HepG2 (cell line): ENCODE data around the gene GZF1. TPM values are rescaled to one million over a fixed set of nuclear protein-coding genes. Genes with fewer than 3 reads are reported as not detected.

ENCODE experiments used
- ARNTL ChIP-seq: sonication (generic); formaldehyde crosslinking; IDR thresholded peaks from 2 replicates; pipeline ENCODE4 v1.4.0; 2020; ENCODE audit warnings: mild to moderate bottlenecking, missing genetic modification reagents
- FOXA3 ChIP-seq: IDR thresholded peaks from 2 replicates; pipeline ENCODE4 v1.6.1; 2016; ENCODE audit warnings: missing genetic modification reagents, missing compliant biosample characterization
- HDAC6 ChIP-seq: fragments of 200-600 bp; sonication (generic); IDR thresholded peaks from 2 replicates; pipeline ENCODE4 v1.7.0; 2017; ENCODE audit warnings: mild to moderate bottlenecking, antibody characterized with exemption, low read length, low read depth
- ISX ChIP-seq: sonication (generic); formaldehyde crosslinking; conservative IDR thresholded peaks from 2 replicates; pipeline ENCODE4 v1.5.0; 2020; ENCODE audit warnings: missing genetic modification reagents
- KMT2A ChIP-seq: sonication (generic); formaldehyde crosslinking; IDR thresholded peaks from 2 replicates; pipeline ENCODE4 v1.4.0; 2020; ENCODE audit warnings: missing genetic modification reagents
- MLLT10 ChIP-seq: sonication (generic); formaldehyde crosslinking; IDR thresholded peaks from 2 replicates; pipeline ENCODE4 v1.4.0; 2020; ENCODE audit warnings: missing genetic modification reagents
- SMAD9 ChIP-seq: sonication (generic); formaldehyde crosslinking; IDR thresholded peaks from 2 replicates; pipeline ENCODE4 v1.5.1; 2020; ENCODE audit warnings: mild to moderate bottlenecking, missing genetic modification reagents
- SP4 ChIP-seq: sonication (generic); formaldehyde crosslinking; IDR thresholded peaks from 2 replicates; pipeline ENCODE4 v1.8.1; 2023; ENCODE audit warnings: mild to moderate bottlenecking, missing genetic modification reagents
- ZFP41 ChIP-seq: sonication (generic); formaldehyde crosslinking; IDR thresholded peaks from 2 replicates; pipeline ENCODE4 v1.4.0; 2020; ENCODE audit warnings: mild to moderate bottlenecking, missing genetic modification reagents, borderline replicate concordance
- ZFX ChIP-seq: sonication (generic); formaldehyde crosslinking; IDR thresholded peaks from 2 replicates; pipeline ENCODE4 v1.4.0; 2020; ENCODE audit warnings: mild to moderate bottlenecking, low read depth, missing genetic modification reagents, moderate library complexity
- ZNF234 ChIP-seq: sonication (generic); formaldehyde crosslinking; conservative IDR thresholded peaks from 2 replicates; pipeline ENCODE4 v1.5.1; 2020; ENCODE audit warnings: mild to moderate bottlenecking, missing genetic modification reagents
- ZNF3 ChIP-seq: IDR thresholded peaks from 2 replicates; pipeline ENCODE4 v1.7.0; 2017; ENCODE audit warnings: inconsistent platforms
- ZNF331 ChIP-seq: sonication (generic); formaldehyde crosslinking; IDR thresholded peaks from 2 replicates; pipeline ENCODE4 v1.4.0; 2020; ENCODE audit warnings: missing genetic modification reagents
- ZNF547 ChIP-seq: sonication (generic); formaldehyde crosslinking; IDR thresholded peaks from 2 replicates; pipeline ENCODE4 v1.5.1; 2020; ENCODE audit warnings: mild to moderate bottlenecking, missing genetic modification reagents
- ZNF781 ChIP-seq: sonication (generic); formaldehyde crosslinking; IDR thresholded peaks from 2 replicates; pipeline ENCODE4 v1.5.1; 2020; ENCODE audit warnings: borderline replicate concordance, mild to moderate bottlenecking, missing genetic modification reagents; ENCODE audit errors: not compliant biosample characterization
- polyA plus RNA-seq, 8 experiments: library from polyadenylated mRNA; depleted of rRNA in 3 of 8; stranded (reverse) in 7 of 8; unstranded in 1 of 8; fragments of >200 nt; fragmentation: Illumina TruSeq in 4 of 8; extraction: Trizol in 4 of 8; gene quantifications; 2 replicates each; pipeline versions ENCODE4 v1.2.1 to v1.2.3, GENCODE V29; 2011 to 2016; ENCODE audit warnings: low read depth in 4 of 8, missing spikeins in 1 of 8, mixed read lengths in 1 of 8; ENCODE audit not compliant: insufficient read depth in 1 of 8
- total RNA-seq, 5 experiments: library from RNA; depleted of rRNA; stranded (reverse); fragments of >200 nt; fragmentation: Illumina TruSeq; extraction: Trizol; gene quantifications; 2 replicates each; pipeline ENCODE4 v1.2.3, GENCODE V29; 2016; ENCODE audit warnings: low read depth in 1 of 5
- TF ChIP-seq, protein P1 (sequence below): sonication (generic); formaldehyde crosslinking; IDR thresholded peaks from 2 replicates; pipeline ENCODE4 v1.8.0; 2022; ENCODE audit warnings: missing genetic modification reagents, mild to moderate bottlenecking, moderate library complexity, borderline replicate concordance
- TF ChIP-seq, protein P2 (sequence below): sonication (generic); formaldehyde crosslinking; IDR thresholded peaks from 2 replicates; pipeline ENCODE4 v1.4.0; 2020; ENCODE audit warnings: missing genetic modification reagents, borderline replicate concordance
- TF ChIP-seq, protein P3 (sequence below): sonication (generic); formaldehyde crosslinking; IDR thresholded peaks from 2 replicates; pipeline ENCODE4 v1.4.0; 2020; ENCODE audit warnings: missing genetic modification reagents
- TF ChIP-seq, protein P4 (sequence below): sonication (generic); formaldehyde crosslinking; IDR thresholded peaks from 2 replicates; pipeline ENCODE4 v1.5.1; 2020; ENCODE audit warnings: missing genetic modification reagents, mild to moderate bottlenecking, borderline replicate concordance
- TF ChIP-seq, protein P5 (sequence below): sonication (generic); formaldehyde crosslinking; IDR thresholded peaks from 2 replicates; pipeline ENCODE4 v1.4.0; 2020; ENCODE audit warnings: mild to moderate bottlenecking, missing genetic modification reagents
- TF ChIP-seq, protein P6 (sequence below): sonication (generic); formaldehyde crosslinking; IDR thresholded peaks from 2 replicates; pipeline ENCODE4 v1.4.0; 2020; ENCODE audit warnings: mild to moderate bottlenecking, missing genetic modification reagents

Gene GZF1
- total and polyA plus RNA-seq, 2 of the 13 experiments (the other 11 are each of a cell fraction or from before 2014, with no cell fraction given): 16.9 to 26.0 TPM

DNA sequence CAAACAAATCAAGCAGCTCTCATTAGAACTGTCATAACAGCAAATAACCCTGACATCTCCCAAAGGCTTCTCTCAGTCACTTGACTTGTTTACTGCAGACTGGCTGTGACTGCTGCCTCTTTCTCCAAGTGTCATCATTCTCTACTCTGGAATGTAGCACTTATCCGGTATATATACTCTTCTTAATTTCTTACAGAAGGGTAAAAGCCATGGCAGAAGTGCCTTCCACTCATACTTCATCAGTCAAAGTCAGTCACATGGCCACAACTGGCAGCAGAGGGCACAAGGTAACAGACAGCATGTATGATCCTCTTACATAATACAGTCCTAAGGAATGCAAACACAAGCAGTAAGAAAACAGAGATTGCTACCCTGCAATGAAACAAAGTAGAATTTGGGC is 50.0 kb downstream of the GZF1 start (continued):
- peak; percentile 74; the same call in 1 of the 2 replicates for TF ChIP-seq ZNF331 (CRISPR knock-in tag)
- TF ChIP-seq KMT2A: no peak
- TF ChIP-seq, protein P1, sequence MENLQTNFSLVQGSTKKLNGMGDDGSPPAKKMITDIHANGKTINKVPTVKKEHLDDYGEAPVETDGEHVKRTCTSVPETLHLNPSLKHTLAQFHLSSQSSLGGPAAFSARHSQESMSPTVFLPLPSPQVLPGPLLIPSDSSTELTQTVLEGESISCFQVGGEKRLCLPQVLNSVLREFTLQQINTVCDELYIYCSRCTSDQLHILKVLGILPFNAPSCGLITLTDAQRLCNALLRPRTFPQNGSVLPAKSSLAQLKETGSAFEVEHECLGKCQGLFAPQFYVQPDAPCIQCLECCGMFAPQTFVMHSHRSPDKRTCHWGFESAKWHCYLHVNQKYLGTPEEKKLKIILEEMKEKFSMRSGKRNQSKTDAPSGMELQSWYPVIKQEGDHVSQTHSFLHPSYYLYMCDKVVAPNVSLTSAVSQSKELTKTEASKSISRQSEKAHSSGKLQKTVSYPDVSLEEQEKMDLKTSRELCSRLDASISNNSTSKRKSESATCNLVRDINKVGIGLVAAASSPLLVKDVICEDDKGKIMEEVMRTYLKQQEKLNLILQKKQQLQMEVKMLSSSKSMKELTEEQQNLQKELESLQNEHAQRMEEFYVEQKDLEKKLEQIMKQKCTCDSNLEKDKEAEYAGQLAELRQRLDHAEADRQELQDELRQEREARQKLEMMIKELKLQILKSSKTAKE: peak; percentile 49; the same call in 1 of the 2 replicates
- no peak for TF ChIP-seq ZNF547 (CRISPR knock-in tag)
- peak; percentile 74 for TF ChIP-seq FOXA3 (CRISPR knock-in tag)
- TF ChIP-seq, protein P2, sequence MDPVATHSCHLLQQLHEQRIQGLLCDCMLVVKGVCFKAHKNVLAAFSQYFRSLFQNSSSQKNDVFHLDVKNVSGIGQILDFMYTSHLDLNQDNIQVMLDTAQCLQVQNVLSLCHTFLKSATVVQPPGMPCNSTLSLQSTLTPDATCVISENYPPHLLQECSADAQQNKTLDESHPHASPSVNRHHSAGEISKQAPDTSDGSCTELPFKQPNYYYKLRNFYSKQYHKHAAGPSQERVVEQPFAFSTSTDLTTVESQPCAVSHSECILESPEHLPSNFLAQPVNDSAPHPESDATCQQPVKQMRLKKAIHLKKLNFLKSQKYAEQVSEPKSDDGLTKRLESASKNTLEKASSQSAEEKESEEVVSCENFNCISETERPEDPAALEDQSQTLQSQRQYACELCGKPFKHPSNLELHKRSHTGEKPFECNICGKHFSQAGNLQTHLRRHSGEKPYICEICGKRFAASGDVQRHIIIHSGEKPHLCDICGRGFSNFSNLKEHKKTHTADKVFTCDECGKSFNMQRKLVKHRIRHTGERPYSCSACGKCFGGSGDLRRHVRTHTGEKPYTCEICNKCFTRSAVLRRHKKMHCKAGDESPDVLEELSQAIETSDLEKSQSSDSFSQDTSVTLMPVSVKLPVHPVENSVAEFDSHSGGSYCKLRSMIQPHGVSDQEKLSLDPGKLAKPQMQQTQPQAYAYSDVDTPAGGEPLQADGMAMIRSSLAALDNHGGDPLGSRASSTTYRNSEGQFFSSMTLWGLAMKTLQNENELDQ: no peak
- no peak for TF ChIP-seq ZFX (CRISPR knock-in tag)
- TF ChIP-seq, protein P3, sequence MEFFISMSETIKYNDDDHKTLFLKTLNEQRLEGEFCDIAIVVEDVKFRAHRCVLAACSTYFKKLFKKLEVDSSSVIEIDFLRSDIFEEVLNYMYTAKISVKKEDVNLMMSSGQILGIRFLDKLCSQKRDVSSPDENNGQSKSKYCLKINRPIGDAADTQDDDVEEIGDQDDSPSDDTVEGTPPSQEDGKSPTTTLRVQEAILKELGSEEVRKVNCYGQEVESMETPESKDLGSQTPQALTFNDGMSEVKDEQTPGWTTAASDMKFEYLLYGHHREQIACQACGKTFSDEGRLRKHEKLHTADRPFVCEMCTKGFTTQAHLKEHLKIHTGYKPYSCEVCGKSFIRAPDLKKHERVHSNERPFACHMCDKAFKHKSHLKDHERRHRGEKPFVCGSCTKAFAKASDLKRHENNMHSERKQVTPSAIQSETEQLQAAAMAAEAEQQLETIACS: no peak
- 0 out of 2 replicates have a peak, but pooled peaks have one; percentile 61 for TF ChIP-seq ARNTL (CRISPR knock-in tag)
- TF ChIP-seq SP4 (CRISPR knock-in tag): no peak
- TF ChIP-seq, protein P4, sequence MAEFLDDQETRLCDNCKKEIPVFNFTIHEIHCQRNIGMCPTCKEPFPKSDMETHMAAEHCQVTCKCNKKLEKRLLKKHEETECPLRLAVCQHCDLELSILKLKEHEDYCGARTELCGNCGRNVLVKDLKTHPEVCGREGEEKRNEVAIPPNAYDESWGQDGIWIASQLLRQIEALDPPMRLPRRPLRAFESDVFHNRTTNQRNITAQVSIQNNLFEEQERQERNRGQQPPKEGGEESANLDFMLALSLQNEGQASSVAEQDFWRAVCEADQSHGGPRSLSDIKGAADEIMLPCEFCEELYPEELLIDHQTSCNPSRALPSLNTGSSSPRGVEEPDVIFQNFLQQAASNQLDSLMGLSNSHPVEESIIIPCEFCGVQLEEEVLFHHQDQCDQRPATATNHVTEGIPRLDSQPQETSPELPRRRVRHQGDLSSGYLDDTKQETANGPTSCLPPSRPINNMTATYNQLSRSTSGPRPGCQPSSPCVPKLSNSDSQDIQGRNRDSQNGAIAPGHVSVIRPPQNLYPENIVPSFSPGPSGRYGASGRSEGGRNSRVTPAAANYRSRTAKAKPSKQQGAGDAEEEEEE (CRISPR knock-in tag): no peak
- TF ChIP-seq ZFP41 (CRISPR knock-in tag): no peak
- peak; percentile 76; the same call in 1 of the 2 replicates for TF ChIP-seq ZNF3 (CRISPR knock-in tag)
- no peak for TF ChIP-seq HDAC6
- no peak for TF ChIP-seq MLLT10 (CRISPR knock-in tag)
- TF ChIP-seq ISX: no peak
- TF ChIP-seq, protein P5, sequence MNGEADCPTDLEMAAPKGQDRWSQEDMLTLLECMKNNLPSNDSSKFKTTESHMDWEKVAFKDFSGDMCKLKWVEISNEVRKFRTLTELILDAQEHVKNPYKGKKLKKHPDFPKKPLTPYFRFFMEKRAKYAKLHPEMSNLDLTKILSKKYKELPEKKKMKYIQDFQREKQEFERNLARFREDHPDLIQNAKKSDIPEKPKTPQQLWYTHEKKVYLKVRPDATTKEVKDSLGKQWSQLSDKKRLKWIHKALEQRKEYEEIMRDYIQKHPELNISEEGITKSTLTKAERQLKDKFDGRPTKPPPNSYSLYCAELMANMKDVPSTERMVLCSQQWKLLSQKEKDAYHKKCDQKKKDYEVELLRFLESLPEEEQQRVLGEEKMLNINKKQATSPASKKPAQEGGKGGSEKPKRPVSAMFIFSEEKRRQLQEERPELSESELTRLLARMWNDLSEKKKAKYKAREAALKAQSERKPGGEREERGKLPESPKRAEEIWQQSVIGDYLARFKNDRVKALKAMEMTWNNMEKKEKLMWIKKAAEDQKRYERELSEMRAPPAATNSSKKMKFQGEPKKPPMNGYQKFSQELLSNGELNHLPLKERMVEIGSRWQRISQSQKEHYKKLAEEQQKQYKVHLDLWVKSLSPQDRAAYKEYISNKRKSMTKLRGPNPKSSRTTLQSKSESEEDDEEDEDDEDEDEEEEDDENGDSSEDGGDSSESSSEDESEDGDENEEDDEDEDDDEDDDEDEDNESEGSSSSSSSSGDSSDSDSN: no peak
- no peak for TF ChIP-seq SMAD9
- TF ChIP-seq ZNF234: no peak
- TF ChIP-seq, protein P6, sequence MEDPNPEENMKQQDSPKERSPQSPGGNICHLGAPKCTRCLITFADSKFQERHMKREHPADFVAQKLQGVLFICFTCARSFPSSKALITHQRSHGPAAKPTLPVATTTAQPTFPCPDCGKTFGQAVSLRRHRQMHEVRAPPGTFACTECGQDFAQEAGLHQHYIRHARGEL (CRISPR knock-in tag): no peak
- TF ChIP-seq ZNF781: no peak
